Neural cell (in vitro differentiated cells): ENCODE measurements around the gene PHF12. TPM values are rescaled to one million over a fixed set of nuclear protein-coding genes. Genes with fewer than 3 reads are reported as not detected.

Source experiments
- H2AFZ ChIP-seq: fragments of 200-600, 300-800 bp; sonication (generic), shearing (Covaris generic); 2 replicates; pipeline ENCODE4 v1.6.0; 2014; ENCODE audit warnings: low read depth, mild to moderate bottlenecking, antibody characterized with exemption, low read length, moderate library complexity
- H3F3A ChIP-seq: fragments of 200-600 bp; shearing (Covaris generic); 2 replicates; pipeline ENCODE4 v1.6.1; 2016; ENCODE audit warnings: mild to moderate bottlenecking, moderate library complexity, mixed read lengths, antibody characterized with exemption, low read length; ENCODE audit not compliant: insufficient read depth, poor library complexity, severe bottlenecking
- H3K27ac ChIP-seq: fragments of 200-600, 300-800 bp; sonication (generic), shearing (Covaris generic); 2 replicates; pipeline ENCODE4 v1.5.1; 2014; ENCODE audit warnings: mild to moderate bottlenecking, low read length, moderate library complexity
- H3K27me3 ChIP-seq: fragments of 300-800, 200-600 bp; sonication (generic), shearing (Covaris generic); 2 replicates; pipeline ENCODE4 v1.6.0; 2014; ENCODE audit warnings: mild to moderate bottlenecking, low read depth, low read length, moderate library complexity; ENCODE audit not compliant: insufficient read depth
- H3K36me3 ChIP-seq: fragments of 300-800, 200-600 bp; sonication (generic), shearing (Covaris generic); 2 replicates; pipeline ENCODE4 v1.5.1; 2014; ENCODE audit warnings: mild to moderate bottlenecking, antibody characterized with exemption, low read length, moderate library complexity; ENCODE audit not compliant: insufficient read depth
- H3K4me2 ChIP-seq: fragments of 300-800, 200-600 bp; sonication (generic), shearing (Covaris generic); 2 replicates; pipeline ENCODE4 v1.6.0; 2014; ENCODE audit warnings: mild to moderate bottlenecking, low read length
- H3K4me3 ChIP-seq: fragments of 300-800, 200-600 bp; sonication (generic), shearing (Covaris generic); 2 replicates; pipeline ENCODE4 v1.5.1; 2014; ENCODE audit warnings: mild to moderate bottlenecking, low read length, moderate library complexity
- H3K79me2 ChIP-seq: fragments of 200-600 bp; shearing (Covaris generic); replicated peaks from 2 replicates; pipeline ENCODE4 v1.6.0; 2014; ENCODE audit warnings: mild to moderate bottlenecking, low read length, moderate library complexity; ENCODE audit not compliant: insufficient read depth
- H3K9ac ChIP-seq: fragments of 300-800, 200-600 bp; sonication (generic), shearing (Covaris generic); 2 replicates; pipeline ENCODE4 v1.6.1; 2016; ENCODE audit warnings: mild to moderate bottlenecking, low read length, mixed read lengths
- H3K9me2 ChIP-seq: fragments of 200-600 bp; shearing (Covaris generic); 2 replicates; pipeline ENCODE4 v1.6.1; 2016; ENCODE audit warnings: mild to moderate bottlenecking, low read length, mixed read lengths; ENCODE audit not compliant: insufficient read depth
- H3K9me3 ChIP-seq: fragments of 200-600, 300-800 bp; sonication (generic), shearing (Covaris generic); 2 replicates; pipeline ENCODE4 v1.6.1; 2016; ENCODE audit warnings: mild to moderate bottlenecking, mixed run types, low read length, moderate library complexity, mixed read lengths
- H4K20me1 ChIP-seq: fragments of 200-600 bp; shearing (Covaris generic); 2 replicates; pipeline ENCODE4 v1.6.1; 2016; ENCODE audit warnings: mild to moderate bottlenecking, mixed run types; ENCODE audit not compliant: insufficient read depth
- EZH2 ChIP-seq: fragments of 200-600, 300-800 bp; shearing (Covaris generic), sonication (generic); IDR thresholded peaks from 2 replicates; pipeline ENCODE4 v1.6.1; 2014; ENCODE audit warnings: antibody characterized with exemption, low read length, borderline replicate concordance, mild to moderate bottlenecking; ENCODE audit not compliant: insufficient read depth, poor library complexity, severe bottlenecking
- polyA plus RNA-seq: library from polyadenylated mRNA; depleted of rRNA; stranded (reverse); fragments of >200 nt; gene quantifications from 2 replicates; pipeline ENCODE4 v1.2.3, GENCODE V29; 2014
- TF ChIP-seq, protein P1 (sequence below): IDR thresholded peaks from 2 replicates; pipeline ENCODE4 v1.6.1; 2012; ENCODE audit warnings: borderline replicate concordance
- TF ChIP-seq, protein P2 (sequence below): fragments of 450-650 bp; IDR thresholded peaks from 2 replicates; pipeline ENCODE4 v1.5.1; 2014; ENCODE audit warnings: antibody characterized with exemption, mild to moderate bottlenecking, moderate library complexity; ENCODE audit not compliant: poor library complexity, severe bottlenecking

The PHF12 gene
- polyA plus RNA-seq, 1 donor from 2014 or later = 10.4 TPM

GRCh38 chr17:28855336-28855679 lies 96.0 kb downstream of the PHF12 start:
- Histone ChIP-seq H3K4me2 (peak overlapping the region; percentile 99), H3F3A (no peaks in the 10 kb centered on the region), H3K79me2 (peaks cover 8% of the 10 kb centered on the region), H3K9me3 (no peaks in the 10 kb centered on the region), H3K27ac (peak overlapping the region; percentile 51), H3K27me3 (no peaks in the 10 kb centered on the region), H3K36me3 (no peaks in the 10 kb centered on the region), H4K20me1 (no peaks in the 10 kb centered on the region), H3K9me2 (no peaks in the 10 kb centered on the region), H3K4me3 (peak overlapping the region; percentile 80), H3K9ac (peak overlapping the region; percentile 77), H2AFZ (peak overlapping the region; percentile 88)
- TF ChIP-seq, protein P1, sequence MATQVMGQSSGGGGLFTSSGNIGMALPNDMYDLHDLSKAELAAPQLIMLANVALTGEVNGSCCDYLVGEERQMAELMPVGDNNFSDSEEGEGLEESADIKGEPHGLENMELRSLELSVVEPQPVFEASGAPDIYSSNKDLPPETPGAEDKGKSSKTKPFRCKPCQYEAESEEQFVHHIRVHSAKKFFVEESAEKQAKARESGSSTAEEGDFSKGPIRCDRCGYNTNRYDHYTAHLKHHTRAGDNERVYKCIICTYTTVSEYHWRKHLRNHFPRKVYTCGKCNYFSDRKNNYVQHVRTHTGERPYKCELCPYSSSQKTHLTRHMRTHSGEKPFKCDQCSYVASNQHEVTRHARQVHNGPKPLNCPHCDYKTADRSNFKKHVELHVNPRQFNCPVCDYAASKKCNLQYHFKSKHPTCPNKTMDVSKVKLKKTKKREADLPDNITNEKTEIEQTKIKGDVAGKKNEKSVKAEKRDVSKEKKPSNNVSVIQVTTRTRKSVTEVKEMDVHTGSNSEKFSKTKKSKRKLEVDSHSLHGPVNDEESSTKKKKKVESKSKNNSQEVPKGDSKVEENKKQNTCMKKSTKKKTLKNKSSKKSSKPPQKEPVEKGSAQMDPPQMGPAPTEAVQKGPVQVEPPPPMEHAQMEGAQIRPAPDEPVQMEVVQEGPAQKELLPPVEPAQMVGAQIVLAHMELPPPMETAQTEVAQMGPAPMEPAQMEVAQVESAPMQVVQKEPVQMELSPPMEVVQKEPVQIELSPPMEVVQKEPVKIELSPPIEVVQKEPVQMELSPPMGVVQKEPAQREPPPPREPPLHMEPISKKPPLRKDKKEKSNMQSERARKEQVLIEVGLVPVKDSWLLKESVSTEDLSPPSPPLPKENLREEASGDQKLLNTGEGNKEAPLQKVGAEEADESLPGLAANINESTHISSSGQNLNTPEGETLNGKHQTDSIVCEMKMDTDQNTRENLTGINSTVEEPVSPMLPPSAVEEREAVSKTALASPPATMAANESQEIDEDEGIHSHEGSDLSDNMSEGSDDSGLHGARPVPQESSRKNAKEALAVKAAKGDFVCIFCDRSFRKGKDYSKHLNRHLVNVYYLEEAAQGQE = peak; percentile 0
- TF ChIP-seq, protein P2, sequence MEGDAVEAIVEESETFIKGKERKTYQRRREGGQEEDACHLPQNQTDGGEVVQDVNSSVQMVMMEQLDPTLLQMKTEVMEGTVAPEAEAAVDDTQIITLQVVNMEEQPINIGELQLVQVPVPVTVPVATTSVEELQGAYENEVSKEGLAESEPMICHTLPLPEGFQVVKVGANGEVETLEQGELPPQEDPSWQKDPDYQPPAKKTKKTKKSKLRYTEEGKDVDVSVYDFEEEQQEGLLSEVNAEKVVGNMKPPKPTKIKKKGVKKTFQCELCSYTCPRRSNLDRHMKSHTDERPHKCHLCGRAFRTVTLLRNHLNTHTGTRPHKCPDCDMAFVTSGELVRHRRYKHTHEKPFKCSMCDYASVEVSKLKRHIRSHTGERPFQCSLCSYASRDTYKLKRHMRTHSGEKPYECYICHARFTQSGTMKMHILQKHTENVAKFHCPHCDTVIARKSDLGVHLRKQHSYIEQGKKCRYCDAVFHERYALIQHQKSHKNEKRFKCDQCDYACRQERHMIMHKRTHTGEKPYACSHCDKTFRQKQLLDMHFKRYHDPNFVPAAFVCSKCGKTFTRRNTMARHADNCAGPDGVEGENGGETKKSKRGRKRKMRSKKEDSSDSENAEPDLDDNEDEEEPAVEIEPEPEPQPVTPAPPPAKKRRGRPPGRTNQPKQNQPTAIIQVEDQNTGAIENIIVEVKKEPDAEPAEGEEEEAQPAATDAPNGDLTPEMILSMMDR = no peak
- no peak for TF ChIP-seq EZH2

Other genes with a start within 250 kb of the PHF12 start
- 18.8 and 20.7 TPM in 2 replicates for gene PROCA1, start 239.6 kb downstream of the PHF12 start, polyA plus RNA-seq
- gene RAB34, start 233.7 kb downstream of the PHF12 start, polyA plus RNA-seq = 3.4 and 9.3 TPM in 2 replicates
- 292 and 297 TPM in 2 replicates for gene RPL23A, start 231.5 kb downstream of the PHF12 start, polyA plus RNA-seq
- not detected in 2 replicates for gene TLCD1, start 225.3 kb downstream of the PHF12 start, polyA plus RNA-seq
- gene NEK8, start 222.7 kb downstream of the PHF12 start, polyA plus RNA-seq = 1.5 and 2.0 TPM in 2 replicates
- gene TRAF4, start 207.5 kb downstream of the PHF12 start, polyA plus RNA-seq = 139 and 146 TPM in 2 replicates
- gene FAM222B, start 108.7 kb downstream of the PHF12 start, polyA plus RNA-seq = 1.9 and 6.4 TPM in 2 replicates
- 24.2 and 31.8 TPM in 2 replicates for gene ERAL1, start 96.5 kb downstream of the PHF12 start, polyA plus RNA-seq
- gene FLOT2, start 53.8 kb downstream of the PHF12 start, polyA plus RNA-seq = 27.5 and 34.5 TPM in 2 replicates
- gene DHRS13, start 48.4 kb downstream of the PHF12 start, polyA plus RNA-seq = 91.1 and 93.2 TPM in 2 replicates
- gene SEZ6, start 54.5 kb upstream of the PHF12 start, polyA plus RNA-seq = 15.1 and 17.4 TPM in 2 replicates
- 4.4 and 5.2 TPM in 2 replicates for gene PIPOX, start 91.6 kb upstream of the PHF12 start, polyA plus RNA-seq
- 21.6 and 23.9 TPM in 2 replicates for gene MYO18A, start 228.9 kb upstream of the PHF12 start, polyA plus RNA-seq